Uterus (tissue), 2 donors: Measurements from ENCODE around the gene DCBLD1.

Source experiments
- POLR2A ChIP-seq, 2 donors: fragments of 450-650 bp; IDR thresholded peaks; one replicate each; pipeline ENCODE4 v1.6.1; 2016; ENCODE audit warnings: antibody characterized with exemption in 2 of 2, mild to moderate bottlenecking in 1 of 2, moderate library complexity in 1 of 2
- TF ChIP-seq, protein P1 (sequence below), 4 experiments: fragments of 200-600 bp in 2 of 4; fragments of 450-650 bp in 2 of 4; sonication (generic) in 2 of 4; IDR thresholded peaks; one replicate each; pipeline ENCODE4 v1.5.1; 2016 to 2019; ENCODE audit warnings: antibody characterized with exemption in 4 of 4, mild to moderate bottlenecking in 2 of 4, moderate library complexity in 1 of 4

DNA sequence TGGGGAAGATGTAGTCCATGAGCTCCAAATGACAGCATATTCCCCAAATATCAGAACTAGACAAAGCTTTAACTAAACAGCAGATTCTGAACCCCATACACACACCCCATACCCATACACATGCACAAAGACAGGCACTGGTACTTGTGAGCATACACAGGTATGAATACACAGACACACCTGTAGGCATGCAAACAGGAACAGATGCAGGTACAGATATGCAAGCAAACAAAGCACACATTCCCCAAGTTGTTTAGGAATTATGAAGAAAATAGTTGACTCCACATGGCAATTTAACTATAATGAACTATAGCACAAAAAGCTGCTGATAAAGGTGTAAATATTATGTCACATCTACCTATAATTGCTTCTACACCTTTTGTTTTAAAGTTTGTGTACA is 103.2 kb downstream of the DCBLD1 start:
- TF ChIP-seq, protein P1, sequence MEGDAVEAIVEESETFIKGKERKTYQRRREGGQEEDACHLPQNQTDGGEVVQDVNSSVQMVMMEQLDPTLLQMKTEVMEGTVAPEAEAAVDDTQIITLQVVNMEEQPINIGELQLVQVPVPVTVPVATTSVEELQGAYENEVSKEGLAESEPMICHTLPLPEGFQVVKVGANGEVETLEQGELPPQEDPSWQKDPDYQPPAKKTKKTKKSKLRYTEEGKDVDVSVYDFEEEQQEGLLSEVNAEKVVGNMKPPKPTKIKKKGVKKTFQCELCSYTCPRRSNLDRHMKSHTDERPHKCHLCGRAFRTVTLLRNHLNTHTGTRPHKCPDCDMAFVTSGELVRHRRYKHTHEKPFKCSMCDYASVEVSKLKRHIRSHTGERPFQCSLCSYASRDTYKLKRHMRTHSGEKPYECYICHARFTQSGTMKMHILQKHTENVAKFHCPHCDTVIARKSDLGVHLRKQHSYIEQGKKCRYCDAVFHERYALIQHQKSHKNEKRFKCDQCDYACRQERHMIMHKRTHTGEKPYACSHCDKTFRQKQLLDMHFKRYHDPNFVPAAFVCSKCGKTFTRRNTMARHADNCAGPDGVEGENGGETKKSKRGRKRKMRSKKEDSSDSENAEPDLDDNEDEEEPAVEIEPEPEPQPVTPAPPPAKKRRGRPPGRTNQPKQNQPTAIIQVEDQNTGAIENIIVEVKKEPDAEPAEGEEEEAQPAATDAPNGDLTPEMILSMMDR (IDR thresholded peaks at IDR 0.05) = no peak
- no peak for TF ChIP-seq POLR2A (IDR thresholded peaks at IDR 0.05)
